ENCODE data around the gene MRPL34. TPM values are rescaled to one million over a fixed set of nuclear protein-coding genes. Genes with fewer than 3 reads are reported as not detected.

MRPL34 gene
- total and polyA plus RNA-seq, 12 donors = 122 to 301 (median 155) TPM

DNA sequence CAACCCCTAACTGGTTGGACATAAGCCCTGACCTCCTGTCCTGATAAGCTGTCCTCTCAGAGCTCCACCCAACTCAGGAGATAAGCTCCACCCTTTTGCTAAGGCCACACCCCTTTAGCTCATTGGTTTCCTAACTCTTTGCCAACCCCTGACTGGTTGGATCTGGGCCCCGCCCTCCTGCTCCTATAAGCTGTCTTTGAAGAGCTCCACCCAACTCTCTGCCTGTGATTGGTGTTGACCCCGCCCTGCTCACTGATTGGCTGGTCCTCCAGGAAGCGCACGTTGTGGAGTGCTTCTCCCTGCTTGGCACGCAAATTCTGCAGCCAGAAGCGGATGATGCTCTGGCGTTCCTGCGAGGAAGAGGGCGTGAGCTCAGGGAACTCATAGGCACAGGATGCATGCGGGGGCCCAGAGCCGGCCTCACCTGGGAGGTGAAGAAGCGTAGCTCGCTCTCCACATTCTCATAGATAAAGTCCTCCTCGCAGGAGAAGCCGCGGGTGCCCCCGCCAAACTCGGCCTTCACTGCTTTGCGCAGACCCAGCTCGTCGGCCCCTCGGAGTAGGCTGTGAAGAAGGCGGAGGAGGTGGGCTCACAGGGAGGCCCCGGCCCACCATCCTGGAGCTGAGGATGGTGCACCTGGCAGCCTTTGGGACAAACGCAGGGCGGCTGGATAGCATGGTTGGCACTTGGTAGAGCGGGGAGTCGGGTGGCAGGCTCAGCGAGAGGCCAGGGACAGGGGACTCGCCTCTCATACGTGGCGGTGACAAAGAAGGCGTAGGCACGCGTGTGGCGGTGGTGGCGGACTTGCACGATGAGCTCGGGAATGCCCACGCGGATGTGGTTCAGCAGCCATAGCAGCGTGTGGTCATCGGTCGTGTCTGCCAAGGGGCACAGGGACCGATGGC, 27.3 kb downstream of the MRPL34 start:
- no peak overlapping the region for H3K4me3 ChIP-seq
- WGBS, 2 donors = 96% methylated on average over 45 of the region's 45 CpGs
- H3K27me3 ChIP-seq = peaks cover 0 to 28% (median 0%) of the 10 kb centered on the region in 7 donors
- H3K36me3 ChIP-seq = peaks cover 0 to 7% (median 0%) of the 10 kb centered on the region in 9 donors
- H3K9me3 ChIP-seq = no peaks in the 10 kb centered on the region
- no peak overlapping the region for H3K27ac ChIP-seq
- ATAC-seq (no peak), DNase-seq (no peak)
- intact Hi-C loops (cut with DNase I) = no loop called here
- H3K4me1 ChIP-seq = peaks cover 5 to 52% (median 28%) of the 10 kb centered on the region in 9 donors
- TF ChIP-seq, protein P1, sequence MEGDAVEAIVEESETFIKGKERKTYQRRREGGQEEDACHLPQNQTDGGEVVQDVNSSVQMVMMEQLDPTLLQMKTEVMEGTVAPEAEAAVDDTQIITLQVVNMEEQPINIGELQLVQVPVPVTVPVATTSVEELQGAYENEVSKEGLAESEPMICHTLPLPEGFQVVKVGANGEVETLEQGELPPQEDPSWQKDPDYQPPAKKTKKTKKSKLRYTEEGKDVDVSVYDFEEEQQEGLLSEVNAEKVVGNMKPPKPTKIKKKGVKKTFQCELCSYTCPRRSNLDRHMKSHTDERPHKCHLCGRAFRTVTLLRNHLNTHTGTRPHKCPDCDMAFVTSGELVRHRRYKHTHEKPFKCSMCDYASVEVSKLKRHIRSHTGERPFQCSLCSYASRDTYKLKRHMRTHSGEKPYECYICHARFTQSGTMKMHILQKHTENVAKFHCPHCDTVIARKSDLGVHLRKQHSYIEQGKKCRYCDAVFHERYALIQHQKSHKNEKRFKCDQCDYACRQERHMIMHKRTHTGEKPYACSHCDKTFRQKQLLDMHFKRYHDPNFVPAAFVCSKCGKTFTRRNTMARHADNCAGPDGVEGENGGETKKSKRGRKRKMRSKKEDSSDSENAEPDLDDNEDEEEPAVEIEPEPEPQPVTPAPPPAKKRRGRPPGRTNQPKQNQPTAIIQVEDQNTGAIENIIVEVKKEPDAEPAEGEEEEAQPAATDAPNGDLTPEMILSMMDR (IDR thresholded peaks at IDR 0.05) = no peak

DNA sequence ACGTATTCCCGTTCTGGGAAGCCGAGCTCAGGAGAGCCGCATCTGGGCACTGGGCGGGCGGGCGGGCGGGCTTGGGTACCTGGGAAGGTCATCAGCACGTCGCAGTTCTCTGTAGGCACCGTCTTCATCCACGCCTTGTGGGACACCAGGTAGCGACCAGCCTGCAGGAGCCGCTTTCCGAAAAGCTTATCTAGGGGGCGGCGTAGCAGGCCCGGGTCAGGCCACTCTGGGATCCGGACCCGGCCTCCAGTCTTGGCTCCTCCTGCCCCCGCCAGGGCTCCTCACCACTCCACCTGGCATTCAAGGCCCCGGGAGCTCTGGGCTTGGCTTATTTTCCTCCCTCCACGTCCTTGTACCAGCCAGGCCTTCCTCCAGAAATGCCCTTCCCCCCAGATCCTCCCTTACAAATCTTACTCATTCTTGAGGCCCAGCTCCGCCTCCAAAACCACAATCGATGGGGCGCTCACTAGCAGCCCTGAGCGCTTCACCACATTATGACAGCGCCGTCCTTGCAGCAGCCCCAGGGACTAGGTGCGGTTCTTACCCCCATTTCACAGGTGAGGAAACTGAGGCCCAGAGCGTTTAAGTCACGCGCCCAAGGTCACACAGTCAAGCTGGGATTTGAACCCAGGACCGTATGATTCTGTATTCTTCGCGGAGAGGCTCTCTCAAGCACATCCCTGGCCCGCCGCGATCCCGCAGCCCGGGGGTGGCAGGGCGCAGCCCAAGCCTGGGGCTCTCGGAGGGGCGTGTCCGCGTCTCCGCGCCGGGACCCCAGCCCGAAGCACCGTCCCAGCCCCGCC, 28.1 kb downstream of the MRPL34 start:
- peaks cover 0 to 26% (median 0%) of the 10 kb centered on the region in 7 donors for H3K27me3 ChIP-seq
- intact Hi-C loops (cut with DNase I) = no loop called here
- no peak for DNase-seq
- TF ChIP-seq, protein P1 (IDR thresholded peaks at IDR 0.05) = no peak
- peak overlapping the region in 9 of 10 donors; percentile 64 to 83 (median 75) for H3K27ac ChIP-seq
- ATAC-seq = no peak
- no peaks in the 10 kb centered on the region for H3K9me3 ChIP-seq
- peaks cover 8 to 54% (median 36%) of the 10 kb centered on the region in 9 donors for H3K4me1 ChIP-seq
- 38 to 45% methylated on average over 47 to 52 of the region's 52 CpGs for WGBS, 2 donors
- peak overlapping the region; percentile 47 to 87 (median 84) for H3K4me3 ChIP-seq
- H3K36me3 ChIP-seq = peaks cover 0 to 10% (median 0%) of the 10 kb centered on the region in 9 donors

DNA sequence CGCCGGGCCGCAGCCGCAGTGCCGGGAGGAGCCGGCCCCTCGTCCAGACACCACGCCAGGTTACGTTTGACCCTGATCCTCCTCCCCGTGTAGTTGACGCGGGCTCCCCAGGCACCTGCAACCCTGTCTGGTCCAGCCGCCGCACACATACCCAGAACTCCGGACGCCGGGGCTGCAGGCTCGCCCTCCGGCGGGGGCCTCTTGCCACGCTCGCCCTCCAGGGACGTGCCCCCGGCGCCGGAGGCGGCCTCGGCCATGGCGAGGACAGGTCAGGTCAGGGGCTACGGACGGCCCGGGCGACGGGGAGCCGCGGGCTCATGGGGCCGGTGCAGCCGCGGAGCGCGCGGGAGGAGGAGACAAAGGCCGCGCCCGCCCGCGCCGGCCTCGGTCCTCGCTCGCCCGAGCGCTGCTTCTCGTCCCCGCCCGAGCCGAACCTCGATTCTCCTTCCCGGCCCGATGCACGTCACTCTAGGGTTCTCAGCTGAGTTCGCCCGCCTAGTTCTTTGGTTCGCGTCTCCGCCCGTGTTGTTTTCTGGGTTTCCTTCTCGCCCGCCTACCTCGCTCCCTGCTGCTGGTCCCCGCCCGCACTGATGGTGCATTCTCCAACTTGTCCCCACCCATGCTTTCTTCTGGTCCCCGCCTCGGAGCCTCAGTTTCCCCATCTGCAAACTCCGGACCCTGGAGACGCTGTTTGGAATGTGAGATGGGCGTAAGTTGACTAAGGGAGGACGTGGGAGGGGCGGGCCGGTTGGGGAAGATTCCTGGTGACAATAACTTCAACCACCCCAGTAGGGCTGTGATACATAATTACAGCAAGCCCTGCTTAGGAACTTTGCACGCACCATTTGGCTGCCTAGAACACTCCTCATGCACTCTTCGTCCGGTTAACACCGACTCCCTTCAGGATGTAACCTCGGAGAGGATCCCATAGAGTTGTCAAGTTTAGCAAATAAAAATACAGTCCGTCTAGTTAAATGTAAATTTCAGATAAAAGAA, 29.0 kb downstream of the MRPL34 start, which contains the start of gene ANO8:
TSS of gene ANO8 (minus strand) at position 442 of the 996 bp plus-strand sequence. CDS start at position 257, 185 bp downstream.
- Histone ChIP-seq H3K27ac (peak within 1 kb of the TSS in 9 of 10 donors; percentile 64 to 83 (median 75)), H3K4me3 (peak within 1 kb of the TSS; percentile 47 to 87 (median 84)), H3K36me3 (peaks cover 0 to 14% (median 0%) of the 10 kb centered on the region in 9 donors), H3K27me3 (peaks cover 0 to 17% (median 0%) of the 10 kb centered on the region in 7 donors), H3K4me1 (peaks cover 8 to 45% (median 36%) of the 10 kb centered on the region in 9 donors), H3K9me3 (no peaks in the 10 kb centered on the region)
- intact Hi-C loops (cut with DNase I) = no loop called here
- ATAC-seq (peak; percentile 71 to 84 (median 80)), DNase-seq (peak; percentile 97 to 99)
- 2 to 7% methylated on average over 78 to 86 of the region's 86 CpGs for WGBS, 2 donors
- TF ChIP-seq, protein P1 (IDR thresholded peaks at IDR 0.05) = no peak

All from heart right ventricle (tissue), 16 donors.